ENCODE measurements around the gene NFKBIA. TPM values are rescaled to one million over a fixed set of nuclear protein-coding genes. Genes with fewer than 3 reads are reported as not detected.

The NFKBIA gene
- total RNA-seq: 100 to 1,000 TPM in 3 of 6 experiments, 10 to 100 TPM in 3; 84.8 to 140 (median 106) TPM
- long read RNA-seq, transcript NFKBIA-201 (6 exons, 1,558 nt): major isoform, 24 of 27 reads
- long read RNA-seq, partial matches to known transcripts: 1 of 27 reads
- long read RNA-seq, other reads (novel, unspliced or antisense): 0 of 27 reads

GRCh38 chr14:35404449-35405303 lies at the start of gene NFKBIA:
Gene NFKBIA, minus strand, starts transcription at chr14:35404749. Its CDS starts 105 bp downstream, at chr14:35404644.
- intact Hi-C loops (cut with DNase I): loop anchor here (5.0 kb wide), 1 partner anchor 67 kb away; no protein-coding TSS in a partner anchor
- Histone ChIP-seq H3K4me1 (peaks cover 0 to 32% (median 7%) of the 10 kb centered on the region in 4 donors), H3K4me3 (peak within 1 kb of the TSS; percentile 72 to 81 (median 79)), H3K27ac (peak within 1 kb of the TSS; percentile 99 to 100 (median 99)), H3K36me3 (peaks cover 8 to 36% (median 30%) of the 10 kb centered on the region in 4 donors), H3K9me3 (no peaks in the 10 kb centered on the region), H3K27me3 (no peaks in the 10 kb centered on the region)
- peak; percentile 52 to 76 (median 70) for ATAC-seq
- DNase-seq: peak; percentile 93 to 95 (median 95)
- 0% methylated on average over 33 of the region's 69 CpGs for WGBS (ENCODE audit: insufficient coverage, low coverage, low lambda C conversion rate, missing lambda C conversion rate)
- TF ChIP-seq CTCF (IDR thresholded peaks at IDR 0.05): peak; percentile 9 to 38 (median 25)
- peak; percentile 99 for TF ChIP-seq POLR2A (IDR thresholded peaks at IDR 0.05)

- H3K27ac ChIP-seq: no peak overlapping the region
- intact Hi-C loops (cut with DNase I): no loop called here
- DNase-seq (no peak), ATAC-seq (no peak)
- H3K4me3 ChIP-seq: no peak overlapping the region
- no peaks in the 10 kb centered on the region for H3K9me3 ChIP-seq
- WGBS (ENCODE audit: insufficient coverage, low coverage, low lambda C conversion rate, missing lambda C conversion rate): no CpG with 5 or more reads among the region's 1 CpG
- H3K4me1 ChIP-seq: no peaks in the 10 kb centered on the region
- H3K27me3 ChIP-seq: no peaks in the 10 kb centered on the region
- no peaks in the 10 kb centered on the region for H3K36me3 ChIP-seq
- TF ChIP-seq POLR2A (IDR thresholded peaks at IDR 0.05) (no peak), CTCF (IDR thresholded peaks at IDR 0.05) (no peak)
Observed at GRCh38 chr14:35446450-35446849, 41.9 kb upstream of the NFKBIA start.

GRCh38 chr14:35444104-35444503 lies 39.6 kb upstream of the NFKBIA start:
- Histone ChIP-seq H3K27ac (no peak overlapping the region), H3K4me3 (no peak overlapping the region), H3K9me3 (no peaks in the 10 kb centered on the region), H3K36me3 (no peaks in the 10 kb centered on the region), H3K27me3 (no peaks in the 10 kb centered on the region), H3K4me1 (no peaks in the 10 kb centered on the region)
- TF ChIP-seq POLR2A (IDR thresholded peaks at IDR 0.05): no peak
- TF ChIP-seq CTCF (IDR thresholded peaks at IDR 0.05): no peak
- DNase-seq (no peak), ATAC-seq (no peak)
- 80% methylated on average over 1 of the region's 1 CpG for WGBS (ENCODE audit: insufficient coverage, low coverage, low lambda C conversion rate, missing lambda C conversion rate)
- intact Hi-C loops (cut with DNase I): no loop called here

- ATAC-seq: peak; percentile 81 to 93 (median 87)
- peak; percentile 55 to 79 (median 78) for DNase-seq
- TF ChIP-seq POLR2A (IDR thresholded peaks at IDR 0.05) (no peak), CTCF (IDR thresholded peaks at IDR 0.05) (no peak)
- Histone ChIP-seq H3K27ac (peak overlapping the region in 2 of 3 donors; percentile 53 to 55), H3K4me1 (no peaks in the 10 kb centered on the region), H3K4me3 (no peak overlapping the region), H3K9me3 (no peaks in the 10 kb centered on the region), H3K36me3 (no peaks in the 10 kb centered on the region), H3K27me3 (no peaks in the 10 kb centered on the region)
- intact Hi-C loops (cut with DNase I): no loop called here
- WGBS (ENCODE audit: insufficient coverage, low coverage, low lambda C conversion rate, missing lambda C conversion rate): 18% methylated on average over 4 of the region's 4 CpGs
Observed at GRCh38 chr14:35441160-35441559, 36.6 kb upstream of the NFKBIA start.

All from right lobe of liver (tissue), 6 donors.